GM12878 (cell line): Measurements from ENCODE around the gene PPP1R1C. TPM values are rescaled to one million over a fixed set of nuclear protein-coding genes. Genes with fewer than 3 reads are reported as not detected.

Experiments used
- ATAC-seq: fragments of 200-7000 bp; cut with Tn5 transposase; 3 replicates; pipeline ENCODE4 v1.9.1; 2020; ENCODE audit warnings: mild to moderate bottlenecking, moderate library complexity
- BruUV-seq: library from RNA; stranded (reverse); fragments of 400-500 nt; replicated peaks from 2 replicates; lab custom pipeline; 2021; lab: Mats Ljungman, UMichigan
- CTCF ChIA-PET: fragments of 300-600 bp; sonication (Branson Sonifier 250); formaldehyde crosslinking; extraction: SDS; loops from one replicate; lab custom pipeline; 2021; ENCODE audit warnings: inconsistent platforms; lab: Yijun Ruan, JAX
- POLR2A ChIA-PET: fragments of 350-600 bp; formaldehyde crosslinking; extraction: SDS; loops from one replicate; lab custom pipeline; 2021; ENCODE audit warnings: inconsistent platforms; lab: Charles Lee
- RAD21 ChIA-PET: fragments of 300-600 bp; sonication (Branson Sonifier 250); formaldehyde crosslinking; loops from one replicate; lab custom pipeline; 2023; ENCODE audit warnings: antibody characterized with exemption; ENCODE audit not compliant: unreplicated experiment; lab: Charles Lee
- SMC1A ChIA-PET: fragments of 300-600 bp; sonication (Branson Sonifier 250); formaldehyde crosslinking; loops from one replicate; lab custom pipeline; 2023; ENCODE audit not compliant: unreplicated experiment, uncharacterized antibody; lab: Charles Lee
- DNase-seq: peaks from one replicate; pipeline ENCODE4 v3.0.0-alpha.2; 2011; ENCODE audit warnings: low read depth, low spot score
- FAIRE-seq: peaks from 3 replicates; lab custom pipeline; 2011; peaks lifted over from hg19 to GRCh38; lab: Jason Lieb, UNC
- H2AFZ ChIP-seq: 2 replicates; pipeline ENCODE4 v1.6.0; 2011; ENCODE audit warnings: low read depth, low read length, control low read depth; ENCODE audit not compliant: control insufficient read depth
- H3K27ac ChIP-seq: 2 replicates; pipeline ENCODE4 v1.5.1; 2011; ENCODE audit warnings: control low read depth; ENCODE audit not compliant: control insufficient read depth, insufficient read depth
- H3K27me3 ChIP-seq, 2 experiments: replicated peaks in 1 of 2; 2 replicates each; pipeline versions ENCODE4 v1.6.0 to v1.6.1; 2011; ENCODE audit warnings: low read length in 1 of 2; ENCODE audit not compliant: control insufficient read depth in 2 of 2, insufficient read depth in 2 of 2
- H3K36me3 ChIP-seq, 2 experiments: 2 replicates each; pipeline ENCODE4 v1.5.1; 2011; ENCODE audit warnings: low read length in 1 of 2; ENCODE audit not compliant: control insufficient read depth in 2 of 2, insufficient read depth in 2 of 2
- H3K4me1 ChIP-seq: 2 replicates; pipeline ENCODE4 v1.6.1; 2011; ENCODE audit warnings: mild to moderate bottlenecking, low read length, moderate library complexity, mixed read lengths; ENCODE audit not compliant: control insufficient read depth, insufficient read depth
- H3K4me2 ChIP-seq: 2 replicates; pipeline ENCODE4 v1.6.0; 2011; ENCODE audit warnings: control low read depth; ENCODE audit not compliant: control insufficient read depth, insufficient read depth
- H3K4me3 ChIP-seq: fragments of 200-600 bp; sonication (generic); 2 replicates; pipeline ENCODE4 v1.5.1; 2016
- H3K79me2 ChIP-seq: 2 replicates; pipeline ENCODE4 v1.6.0; 2011; ENCODE audit warnings: low read length; ENCODE audit not compliant: control insufficient read depth, insufficient read depth
- H3K9ac ChIP-seq: 2 replicates; pipeline ENCODE4 v1.8.0; 2011; ENCODE audit warnings: low read length, control low read depth, mixed read lengths; ENCODE audit not compliant: control insufficient read depth, insufficient read depth
- H3K9me3 ChIP-seq: replicated peaks from 3 replicates; pipeline ENCODE4 v1.5.1; 2011; ENCODE audit warnings: mild to moderate bottlenecking, low read length; ENCODE audit not compliant: control insufficient read depth, insufficient read depth
- H4K20me1 ChIP-seq: 2 replicates; pipeline ENCODE4 v1.6.0; 2011; ENCODE audit not compliant: control insufficient read depth, insufficient read depth
- ATF2 ChIP-seq: IDR thresholded peaks from 2 replicates; pipeline ENCODE4 v1.6.1; 2012; ENCODE audit warnings: low read length, inconsistent platforms
- ATF7 ChIP-seq: fragments of 450-650 bp; IDR thresholded peaks from 2 replicates; pipeline ENCODE4 v1.6.1; 2016; ENCODE audit warnings: low read depth, mild to moderate bottlenecking
- BACH1 ChIP-seq: fragments of 450-650 bp; IDR thresholded peaks from 2 replicates; pipeline ENCODE4 v1.6.1; 2017; ENCODE audit warnings: mild to moderate bottlenecking, borderline replicate concordance
- BMI1 ChIP-seq: fragments of 450-650 bp; IDR thresholded peaks from 2 replicates; pipeline ENCODE4 v1.6.1; 2016; ENCODE audit warnings: mild to moderate bottlenecking, moderate library complexity, borderline replicate concordance
- CREM ChIP-seq: IDR thresholded peaks from 2 replicates; pipeline ENCODE4 v1.6.1; 2014; ENCODE audit warnings: antibody characterized with exemption, low read depth
- DPF2 ChIP-seq: fragments of 450-650 bp; IDR thresholded peaks from 2 replicates; pipeline ENCODE4 v1.6.1; 2017; ENCODE audit warnings: mild to moderate bottlenecking
- FOXK2 ChIP-seq: fragments of 450-650 bp; IDR thresholded peaks from 2 replicates; pipeline ENCODE4 v1.6.1; 2017; ENCODE audit warnings: mild to moderate bottlenecking, moderate library complexity
- GABPA ChIP-seq: IDR thresholded peaks from 2 replicates; pipeline ENCODE4 v1.6.1; 2014; ENCODE audit warnings: antibody characterized with exemption, low read depth, mild to moderate bottlenecking, inconsistent platforms
- IKZF2 ChIP-seq, 2 experiments: fragments of 450-650 bp; IDR thresholded peaks; 2 replicates each; pipeline ENCODE4 v1.6.1; 2017; ENCODE audit warnings: mild to moderate bottlenecking in 2 of 2, moderate library complexity in 2 of 2
- IRF4 ChIP-seq: IDR thresholded peaks from 2 replicates; pipeline ENCODE4 v1.6.1; 2011; ENCODE audit warnings: low read depth, low read length
- JUNB ChIP-seq: IDR thresholded peaks from 2 replicates; pipeline ENCODE4 v1.6.1; 2016; ENCODE audit warnings: antibody characterized with exemption, mild to moderate bottlenecking
- MEF2A ChIP-seq: IDR thresholded peaks from 2 replicates; pipeline ENCODE4 v1.6.1; 2011; ENCODE audit warnings: low read depth, mild to moderate bottlenecking, low read length, moderate library complexity; ENCODE audit not compliant: insufficient read depth
- MYB ChIP-seq: fragments of 150-350 bp; IDR thresholded peaks from 2 replicates; pipeline ENCODE4 v1.6.1; 2014; ENCODE audit warnings: mild to moderate bottlenecking, low read depth, low read length, borderline replicate concordance
- NBN ChIP-seq: fragments of 450-650 bp; IDR thresholded peaks from 2 replicates; pipeline ENCODE4 v1.6.1; 2016
- NFIC ChIP-seq: IDR thresholded peaks from 2 replicates; pipeline ENCODE4 v1.6.1; 2012; ENCODE audit warnings: low read depth, mild to moderate bottlenecking, inconsistent platforms, low read length, moderate library complexity
- NR2C2 ChIP-seq: IDR thresholded peaks from 2 replicates; pipeline ENCODE4 v1.6.1; 2011; ENCODE audit warnings: borderline replicate concordance, low read depth; ENCODE audit not compliant: control insufficient read depth, insufficient read length
- PRDM15 ChIP-seq: fragments of 450-650 bp; formaldehyde crosslinking; IDR thresholded peaks from 2 replicates; pipeline ENCODE4 v1.4.0; 2020; ENCODE audit warnings: mild to moderate bottlenecking, moderate library complexity
- RUNX3 ChIP-seq: IDR thresholded peaks from 2 replicates; pipeline ENCODE4 v1.6.1; 2012; ENCODE audit warnings: low read length, inconsistent platforms
- SMARCA5 ChIP-seq: fragments of 450-650 bp; IDR thresholded peaks from 2 replicates; pipeline ENCODE4 v1.6.1; 2017; ENCODE audit warnings: mild to moderate bottlenecking
- SREBF1 ChIP-seq: IDR thresholded peaks from 2 replicates; pipeline ENCODE4 v1.6.1; 2012; ENCODE audit warnings: mild to moderate bottlenecking, low read length
- SUPT20H ChIP-seq: IDR thresholded peaks from 2 replicates; pipeline ENCODE4 v1.6.1; 2011; ENCODE audit warnings: low read depth, mild to moderate bottlenecking, low read length, moderate library complexity, borderline replicate concordance; ENCODE audit not compliant: control insufficient read depth
- YBX1 ChIP-seq: fragments of 450-650 bp; IDR thresholded peaks from 2 replicates; pipeline ENCODE4 v1.6.1; 2016; ENCODE audit warnings: antibody characterized with exemption
- YY1 ChIP-seq: IDR thresholded peaks from 2 replicates; pipeline ENCODE4 v1.6.1; 2011; ENCODE audit warnings: low read depth, mild to moderate bottlenecking, low read length
- ZBED1 ChIP-seq: IDR thresholded peaks from 2 replicates; pipeline ENCODE4 v1.6.1; 2016; ENCODE audit warnings: borderline replicate concordance
- WGBS: methylation state at CpG from one replicate; pipeline ENCODE4 v1.1.6; 2016; ENCODE audit warnings: low lambda C conversion rate; ENCODE audit not compliant: insufficient replicate concordance, insufficient coverage; ENCODE audit errors: missing lambda C conversion rate; 5-methylcytosine and 5-hydroxymethylcytosine counted together
- in situ Hi-C: fragments of 300-500 bp; cut with MboI; formaldehyde crosslinking; loops from 9 replicates; pipeline ENCODE4 v1.14.3; 2018; ENCODE audit warnings: mixed read lengths
- intact Hi-C: fragments of 100-400 bp; cut with micrococcal nuclease; formaldehyde crosslinking; loops from one replicate; pipeline ENCODE4 v1.14.2; 2022; ENCODE audit not compliant: unreplicated experiment
- polyA plus RNA-seq, 11 experiments: library from polyadenylated mRNA; depleted of rRNA in 4 of 11; unstranded in 6 of 11; stranded (reverse) in 5 of 11; fragments of >200 nt; fragmentation: Nextera tagmentation in 4 of 11; fragmentation: Illumina TruSeq in 1 of 11; extraction: Ambion mirVana in 4 of 11; extraction: Trizol in 1 of 11; gene quantifications; 1 replicate in 1 of 11; 2 replicates in 10 of 11; pipeline versions ENCODE4 v1.2.1 to v1.2.3, GENCODE V29; 2011 to 2016; ENCODE audit warnings: inconsistent platforms in 2 of 11, missing spikeins in 2 of 11, low read depth in 1 of 11
- total RNA-seq, 4 experiments: library from RNA; depleted of rRNA in 3 of 4; stranded (reverse); fragments of >200 nt in 3 of 4; fragmentation: Illumina TruSeq in 1 of 4; extraction: Trizol in 1 of 4; gene quantifications; 2 replicates each; pipeline versions ENCODE4 v1.2.1 to v1.2.3, GENCODE V29; 2013 to 2021

The PPP1R1C gene
- total and polyA plus RNA-seq, 10 of the 15 experiments (the other 5 are each of a cell fraction or from before 2014, with no cell fraction given), result 0.11 TPM; not detected in 9

- TF ChIP-seq IKZF2 (IDR thresholded peaks at IDR 0.05), result peak; percentile 74 to 85; a peak in 3 of 4 replicates
- TF ChIP-seq JUNB, result peak; percentile 97
- TF ChIP-seq BACH1, result peak; percentile 74; the same call in 1 of the 2 replicates
- peak; percentile 52; the same call in 1 of the 2 replicates for TF ChIP-seq CREM
- TF ChIP-seq ATF2, result peak; percentile 87
- no peak for TF ChIP-seq YBX1
- peak; percentile 88 for TF ChIP-seq DPF2
- 0 out of 2 replicates have a peak, but pooled peaks have one; percentile 52 for TF ChIP-seq BMI1
- TF ChIP-seq NFIC, result peak; percentile 94
- no peak for TF ChIP-seq SMARCA5
- 0 out of 2 replicates have a peak, but pooled peaks have one; percentile 36 for TF ChIP-seq ATF7
- no peak for TF ChIP-seq YY1
- TF ChIP-seq IRF4, result peak; percentile 92
- peak; percentile 65; the same call in 1 of the 2 replicates for TF ChIP-seq ZBED1
- TF ChIP-seq SREBF1, result 0 out of 2 replicates have a peak, but pooled peaks have one; percentile 41
- peak; percentile 91 for TF ChIP-seq RUNX3
Measured at GRCh38 chr2:181992776-181993175, 7.1 kb downstream of the PPP1R1C start (continued).

DNA sequence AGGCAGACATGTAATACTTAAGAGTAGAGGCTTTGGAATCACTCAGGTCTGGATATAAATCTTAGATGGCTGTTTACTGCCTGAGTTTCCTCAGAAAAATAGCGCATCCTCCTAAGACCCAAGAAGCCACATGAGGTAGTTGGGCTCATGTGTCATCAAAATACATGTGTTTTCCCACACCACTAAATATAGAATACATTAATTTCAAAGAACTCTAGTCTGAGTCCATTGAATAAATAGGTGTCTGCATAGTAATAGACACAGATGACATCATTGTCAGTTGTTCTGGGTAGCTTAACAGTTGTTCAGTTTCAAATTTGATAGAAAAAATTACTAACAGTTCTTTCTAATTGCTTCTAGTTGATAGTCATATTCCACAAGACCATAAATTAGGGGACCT lies 9.6 kb downstream of the PPP1R1C start:
- DNase-seq (no peak), FAIRE-seq (no peak), ATAC-seq (no peak)
- H3K9ac ChIP-seq, result no peak overlapping the region
- SMC1A ChIA-PET, result interaction anchor here (0.6 to 0.7 kb wide), 3 partner anchors 10 to 35 kb away, joined by 3 to 8 read pairs (median 3); partner anchors contain the start of gene PPP1R1C
- no peaks in the 10 kb centered on the region for H4K20me1 ChIP-seq
- H3K36me3 ChIP-seq, result no peaks in the 10 kb centered on the region
- POLR2A ChIA-PET, result no interaction called here
- 62% methylated on average over 1 of the region's 1 CpG for WGBS
- no peak overlapping the region for H3K27ac ChIP-seq
- CTCF ChIA-PET, result no interaction called here
- no peak overlapping the region for H2AFZ ChIP-seq
- RAD21 ChIA-PET, result no interaction called here
- H3K4me3 ChIP-seq, result no peak overlapping the region
- H3K9me3 ChIP-seq, result no peaks in the 10 kb centered on the region
- no peaks in the 10 kb centered on the region for H3K79me2 ChIP-seq
- intact Hi-C loops (loop anchor here (10.0 kb wide), 1 partner anchor 890 kb away; no protein-coding TSS in a partner anchor), in situ Hi-C loops (no loop called here)
- H3K27me3 ChIP-seq, result 0 out of 4 replicates have a peak, but pooled peaks cover 0 to 4% of the 10 kb centered on the region in 2 experiments
- peaks cover 17% of the 10 kb centered on the region for H3K4me1 ChIP-seq
- BruUV-seq, result no TSS peak
- H3K4me2 ChIP-seq, result no peak overlapping the region
- TF ChIP-seq FOXK2, result no peak
- no peak for TF ChIP-seq YY1
- no peak for TF ChIP-seq PRDM15 (CRISPR knock-in tag)
- TF ChIP-seq NR2C2, result no peak
- no peak for TF ChIP-seq GABPA
- no peak for TF ChIP-seq SUPT20H
- TF ChIP-seq MEF2A, result no peak
- TF ChIP-seq MYB, result no peak
- TF ChIP-seq NBN, result no peak
